ENCODE results near the gene FARSA.

GRCh38 chr19:12953138-12953798, 19.8 kb upstream of the FARSA start:
- no peak for TF ChIP-seq CTCF (IDR thresholded peaks at IDR 0.05; ENCODE audit: insufficient read depth, low read depth, low read length)
- TF ChIP-seq EZH2 (IDR thresholded peaks at IDR 0.05; ENCODE audit: insufficient read depth, low read length): no peak

Measured in astrocyte (in vitro differentiated cells and primary cell).